Ishikawa (cell line): ENCODE data around the gene ADCY2.

Source experiments
- CREB1 ChIP-seq: IDR thresholded peaks from 2 replicates; pipeline ENCODE4 v1.6.1; 2012; ENCODE audit warnings: low read depth
- EGR1 ChIP-seq: IDR thresholded peaks from 2 replicates; pipeline ENCODE4 v1.6.1; 2012
- EP300 ChIP-seq: IDR thresholded peaks from 2 replicates; pipeline ENCODE4 v1.6.1; 2012; ENCODE audit warnings: borderline replicate concordance
- FOXM1 ChIP-seq: IDR thresholded peaks from 2 replicates; pipeline ENCODE4 v1.6.1; 2012; ENCODE audit warnings: low read depth, borderline replicate concordance
- MAX ChIP-seq: IDR thresholded peaks from 2 replicates; pipeline ENCODE4 v1.6.1; 2012
- NFIC ChIP-seq: IDR thresholded peaks from 2 replicates; pipeline ENCODE4 v1.6.1; 2012
- RAD21 ChIP-seq: IDR thresholded peaks from 2 replicates; pipeline ENCODE4 v1.6.1; 2012; ENCODE audit warnings: low read depth
- REST ChIP-seq: IDR thresholded peaks from 2 replicates; pipeline ENCODE4 v1.6.1; 2012; ENCODE audit warnings: low read depth, mild to moderate bottlenecking
- TAF1 ChIP-seq: IDR thresholded peaks from 2 replicates; pipeline ENCODE4 v1.6.1; 2012; ENCODE audit warnings: low read depth, mild to moderate bottlenecking
- TEAD4 ChIP-seq: IDR thresholded peaks from 2 replicates; pipeline ENCODE4 v1.6.1; 2012
- YY1 ChIP-seq: IDR thresholded peaks from 2 replicates; pipeline ENCODE4 v1.6.1; 2012; ENCODE audit warnings: low read depth

GRCh38 chr5:7815892-7816534 lies 420.1 kb downstream of the ADCY2 start:
- TF ChIP-seq MAX (no peak), RAD21 (peak; percentile 84), YY1 (no peak), EGR1 (no peak), CREB1 (no peak), REST (no peak), TEAD4 (no peak), TAF1 (no peak), EP300 (no peak), FOXM1 (no peak), NFIC (no peak)
